HEK293 (cell line): Measurements from ENCODE around the gene LUC7L2.

Experiments
- GLI4 ChIP-seq: fragments of 450-650 bp; formaldehyde crosslinking; IDR thresholded peaks from 2 replicates; pipeline ENCODE4 v1.5.1; 2016; ENCODE audit warnings: missing biosample characterization, missing genetic modification characterization
- HOXC10 ChIP-seq: sonication (generic); formaldehyde crosslinking; IDR thresholded peaks from 2 replicates; pipeline ENCODE4 v1.8.1; 2023; ENCODE audit warnings: mild to moderate bottlenecking, missing genetic modification reagents
- KLF10 ChIP-seq: fragments of 450-650 bp; IDR thresholded peaks from 2 replicates; pipeline ENCODE4 v1.5.1; 2018; ENCODE audit warnings: missing biosample characterization, mild to moderate bottlenecking, missing genetic modification characterization
- OVOL3 ChIP-seq: fragments of 450-650 bp; formaldehyde crosslinking; IDR thresholded peaks from 2 replicates; pipeline ENCODE4 v1.5.1; 2016; ENCODE audit warnings: missing biosample characterization, missing genetic modification characterization
- RBAK ChIP-seq: fragments of 450-650 bp; formaldehyde crosslinking; IDR thresholded peaks from 2 replicates; pipeline ENCODE4 v1.5.1; 2016; ENCODE audit warnings: missing biosample characterization, missing genetic modification characterization
- SP7 ChIP-seq: fragments of 450-650 bp; formaldehyde crosslinking; IDR thresholded peaks from 2 replicates; pipeline ENCODE4 v1.5.1; 2016; ENCODE audit warnings: missing biosample characterization, missing genetic modification characterization
- YY1 ChIP-seq: fragments of 450-650 bp; formaldehyde crosslinking; IDR thresholded peaks from 2 replicates; pipeline ENCODE4 v1.5.1; 2018; ENCODE audit warnings: missing biosample characterization, missing genetic modification characterization
- YY2 ChIP-seq: fragments of 450-650 bp; formaldehyde crosslinking; IDR thresholded peaks from 2 replicates; pipeline ENCODE4 v1.5.1; 2016; ENCODE audit warnings: missing biosample characterization, missing genetic modification characterization
- ZBTB48 ChIP-seq: fragments of 450-650 bp; formaldehyde crosslinking; IDR thresholded peaks from 2 replicates; pipeline ENCODE4 v1.5.1; 2016; ENCODE audit warnings: missing biosample characterization, missing genetic modification characterization
- ZFP69B ChIP-seq: fragments of 450-650 bp; formaldehyde crosslinking; IDR thresholded peaks from 2 replicates; pipeline ENCODE4 v1.5.1; 2016; ENCODE audit warnings: missing biosample characterization, missing genetic modification characterization
- ZNF132 ChIP-seq: fragments of 450-650 bp; formaldehyde crosslinking; IDR thresholded peaks from 2 replicates; pipeline ENCODE4 v1.5.1; 2017; ENCODE audit warnings: missing biosample characterization, missing genetic modification characterization, borderline replicate concordance
- ZNF174 ChIP-seq: fragments of 450-650 bp; formaldehyde crosslinking; IDR thresholded peaks from 2 replicates; pipeline ENCODE4 v1.5.0; 2017; ENCODE audit warnings: missing biosample characterization, mild to moderate bottlenecking, missing genetic modification characterization
- ZNF184 ChIP-seq: fragments of 450-650 bp; IDR thresholded peaks from 2 replicates; pipeline ENCODE4 v1.5.1; 2018; ENCODE audit warnings: missing biosample characterization, mild to moderate bottlenecking, missing genetic modification characterization
- ZNF2 ChIP-seq: fragments of 450-650 bp; formaldehyde crosslinking; IDR thresholded peaks from 2 replicates; pipeline ENCODE4 v1.5.1; 2016; ENCODE audit warnings: missing biosample characterization, missing genetic modification characterization
- ZNF202 ChIP-seq: fragments of 450-650 bp; formaldehyde crosslinking; IDR thresholded peaks from 2 replicates; pipeline ENCODE4 v1.5.1; 2016; ENCODE audit warnings: missing biosample characterization, missing genetic modification characterization, borderline replicate concordance
- ZNF221 ChIP-seq: fragments of 450-650 bp; formaldehyde crosslinking; IDR thresholded peaks from 2 replicates; pipeline ENCODE4 v1.5.1; 2017; ENCODE audit warnings: missing biosample characterization, missing genetic modification characterization, borderline replicate concordance
- ZNF23 ChIP-seq: fragments of 450-650 bp; formaldehyde crosslinking; IDR thresholded peaks from 2 replicates; pipeline ENCODE4 v1.5.1; 2016; ENCODE audit warnings: missing biosample characterization, missing genetic modification characterization, borderline replicate concordance
- ZNF274 ChIP-seq, 2 experiments: fragments of 200-500 bp in 1 of 2; fragments of 450-650 bp in 1 of 2; sonication (Bioruptor generic) in 1 of 2; formaldehyde crosslinking in 1 of 2; IDR thresholded peaks; 2 replicates each; pipeline versions ENCODE4 v1.5.1 to v1.6.1; 2014 to 2016; ENCODE audit warnings: borderline replicate concordance in 1 of 2, inconsistent platforms in 1 of 2, low read length in 1 of 2, missing biosample characterization in 1 of 2, missing genetic modification characterization in 1 of 2
- ZNF37A ChIP-seq: fragments of 450-650 bp; IDR thresholded peaks from 2 replicates; pipeline ENCODE4 v1.5.1; 2018; ENCODE audit warnings: missing biosample characterization, missing genetic modification characterization
- ZNF391 ChIP-seq: fragments of 450-650 bp; formaldehyde crosslinking; IDR thresholded peaks from 2 replicates; pipeline ENCODE4 v1.5.1; 2016; ENCODE audit warnings: low read depth, missing biosample characterization, missing genetic modification characterization, borderline replicate concordance
- ZNF473 ChIP-seq: fragments of 450-650 bp; formaldehyde crosslinking; IDR thresholded peaks from 2 replicates; pipeline ENCODE4 v1.5.1; 2017; ENCODE audit warnings: missing biosample characterization, missing genetic modification characterization
- ZNF501 ChIP-seq: fragments of 450-650 bp; formaldehyde crosslinking; IDR thresholded peaks from 2 replicates; pipeline ENCODE4 v1.5.1; 2016; ENCODE audit warnings: missing biosample characterization, missing genetic modification characterization
- ZNF510 ChIP-seq: fragments of 450-650 bp; formaldehyde crosslinking; IDR thresholded peaks from 2 replicates; pipeline ENCODE4 v1.5.1; 2018; ENCODE audit warnings: mild to moderate bottlenecking, missing genetic modification characterization, missing biosample characterization; ENCODE audit not compliant: insufficient replicate concordance
- ZNF560 ChIP-seq: fragments of 450-650 bp; formaldehyde crosslinking; IDR thresholded peaks from 2 replicates; pipeline ENCODE4 v1.5.1; 2017; ENCODE audit warnings: missing biosample characterization, missing genetic modification characterization, borderline replicate concordance
- ZNF585B ChIP-seq: fragments of 450-650 bp; formaldehyde crosslinking; IDR thresholded peaks from 2 replicates; pipeline ENCODE4 v1.5.1; 2016; ENCODE audit warnings: missing biosample characterization, missing genetic modification characterization
- ZNF623 ChIP-seq: fragments of 450-650 bp; formaldehyde crosslinking; IDR thresholded peaks from 2 replicates; pipeline ENCODE4 v1.5.1; 2016; ENCODE audit warnings: missing biosample characterization, missing genetic modification characterization
- ZNF843 ChIP-seq: fragments of 450-650 bp; formaldehyde crosslinking; IDR thresholded peaks from 2 replicates; pipeline ENCODE4 v1.5.1; 2016; ENCODE audit warnings: missing biosample characterization, missing genetic modification characterization
- TF ChIP-seq, protein P1 (sequence below): fragments of 450-650 bp; formaldehyde crosslinking; IDR thresholded peaks from 2 replicates; pipeline ENCODE4 v1.5.1; 2016; ENCODE audit warnings: missing biosample characterization, missing genetic modification characterization, low read depth
- TF ChIP-seq, protein P2 (sequence below): fragments of 450-650 bp; formaldehyde crosslinking; IDR thresholded peaks from 2 replicates; pipeline ENCODE4 v1.5.1; 2016; ENCODE audit warnings: missing biosample characterization, missing genetic modification characterization
- TF ChIP-seq, protein P3 (sequence below): fragments of 450-650 bp; formaldehyde crosslinking; IDR thresholded peaks from 2 replicates; pipeline ENCODE4 v1.5.1; 2016; ENCODE audit warnings: missing biosample characterization, missing genetic modification characterization
- TF ChIP-seq, protein P4 (sequence below): fragments of 450-650 bp; formaldehyde crosslinking; optimal IDR thresholded peaks from 2 replicates; pipeline ENCODE3; 2016; ENCODE audit warnings: missing biosample characterization, mild to moderate bottlenecking, missing genetic modification characterization
- TF ChIP-seq, protein P5 (sequence below): fragments of 450-650 bp; formaldehyde crosslinking; IDR thresholded peaks from 2 replicates; pipeline ENCODE4 v1.5.1; 2016; ENCODE audit warnings: missing biosample characterization, missing genetic modification characterization, borderline replicate concordance

LUC7L2 gene

DNA sequence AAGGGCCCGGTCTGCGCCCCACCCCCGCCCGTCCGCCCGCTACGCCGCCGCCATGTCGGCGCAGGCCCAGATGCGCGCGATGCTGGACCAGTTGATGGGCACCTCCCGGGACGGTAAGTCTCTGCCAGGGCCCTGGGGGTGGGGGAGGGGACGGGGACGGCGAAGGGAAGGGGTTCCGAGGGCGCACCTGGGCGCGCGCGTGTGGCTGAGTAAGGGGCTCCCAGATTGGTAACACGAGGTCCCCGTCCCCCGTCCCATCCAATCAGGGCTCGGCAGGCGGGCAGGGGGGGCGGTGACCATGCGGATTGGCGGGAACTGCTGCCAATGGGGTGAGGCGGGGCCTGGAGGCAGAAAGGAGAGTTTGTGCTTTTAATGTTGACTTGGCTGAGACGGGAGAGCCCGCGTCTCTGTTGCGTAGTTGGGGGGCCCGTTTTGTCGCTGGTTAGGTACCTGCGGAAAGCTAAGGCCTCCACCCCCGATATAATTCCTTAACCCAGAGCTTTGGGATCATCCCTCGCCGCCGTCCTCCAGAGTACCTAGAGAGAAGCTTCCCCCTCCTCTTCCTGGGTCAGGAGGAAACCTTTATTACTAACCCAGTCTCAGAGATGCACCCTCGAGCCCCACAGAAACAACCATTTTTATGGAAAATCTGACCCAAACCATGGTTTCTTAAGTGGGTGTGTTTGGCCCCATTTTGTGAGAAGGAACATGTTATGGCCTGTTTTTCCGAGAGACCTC lies 685 bp downstream of the LUC7L2 start (continued):
- TF ChIP-seq, protein P1, sequence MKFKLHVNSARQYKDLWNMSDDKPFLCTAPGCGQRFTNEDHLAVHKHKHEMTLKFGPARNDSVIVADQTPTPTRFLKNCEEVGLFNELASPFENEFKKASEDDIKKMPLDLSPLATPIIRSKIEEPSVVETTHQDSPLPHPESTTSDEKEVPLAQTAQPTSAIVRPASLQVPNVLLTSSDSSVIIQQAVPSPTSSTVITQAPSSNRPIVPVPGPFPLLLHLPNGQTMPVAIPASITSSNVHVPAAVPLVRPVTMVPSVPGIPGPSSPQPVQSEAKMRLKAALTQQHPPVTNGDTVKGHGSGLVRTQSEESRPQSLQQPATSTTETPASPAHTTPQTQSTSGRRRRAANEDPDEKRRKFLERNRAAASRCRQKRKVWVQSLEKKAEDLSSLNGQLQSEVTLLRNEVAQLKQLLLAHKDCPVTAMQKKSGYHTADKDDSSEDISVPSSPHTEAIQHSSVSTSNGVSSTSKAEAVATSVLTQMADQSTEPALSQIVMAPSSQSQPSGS (tag by site-specific recombination): no peak
- TF ChIP-seq ZNF132 (tag by site-specific recombination): no peak
- TF ChIP-seq SP7: no peak
- no peak for TF ChIP-seq GLI4 (tag by site-specific recombination)
- no peak for TF ChIP-seq ZFP69B
- peak; percentile 47; the same call in 1 of the 2 replicates for TF ChIP-seq YY2 (tag by site-specific recombination)
- TF ChIP-seq, protein P2, sequence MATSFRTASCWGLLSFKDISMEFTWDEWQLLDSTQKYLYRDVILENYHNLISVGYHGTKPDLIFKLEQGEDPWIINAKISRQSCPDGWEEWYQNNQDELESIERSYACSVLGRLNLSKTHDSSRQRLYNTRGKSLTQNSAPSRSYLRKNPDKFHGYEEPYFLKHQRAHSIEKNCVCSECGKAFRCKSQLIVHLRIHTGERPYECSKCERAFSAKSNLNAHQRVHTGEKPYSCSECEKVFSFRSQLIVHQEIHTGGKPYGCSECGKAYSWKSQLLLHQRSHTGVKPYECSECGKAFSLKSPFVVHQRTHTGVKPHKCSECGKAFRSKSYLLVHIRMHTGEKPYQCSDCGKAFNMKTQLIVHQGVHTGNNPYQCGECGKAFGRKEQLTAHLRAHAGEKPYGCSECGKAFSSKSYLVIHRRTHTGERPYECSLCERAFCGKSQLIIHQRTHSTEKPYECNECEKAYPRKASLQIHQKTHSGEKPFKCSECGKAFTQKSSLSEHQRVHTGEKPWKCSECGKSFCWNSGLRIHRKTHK (tag by site-specific recombination): no peak
- TF ChIP-seq, protein P3, sequence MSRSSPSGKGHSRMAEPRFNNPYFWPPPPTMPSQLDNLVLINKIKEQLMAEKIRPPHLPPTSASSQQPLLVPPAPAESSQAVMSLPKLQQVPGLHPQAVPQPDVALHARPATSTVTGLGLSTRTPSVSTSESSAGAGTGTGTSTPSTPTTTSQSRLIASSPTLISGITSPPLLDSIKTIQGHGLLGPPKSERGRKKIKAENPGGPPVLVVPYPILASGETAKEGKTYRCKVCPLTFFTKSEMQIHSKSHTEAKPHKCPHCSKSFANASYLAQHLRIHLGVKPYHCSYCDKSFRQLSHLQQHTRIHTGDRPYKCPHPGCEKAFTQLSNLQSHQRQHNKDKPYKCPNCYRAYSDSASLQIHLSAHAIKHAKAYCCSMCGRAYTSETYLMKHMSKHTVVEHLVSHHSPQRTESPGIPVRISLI (tag by site-specific recombination): no peak
- no peak for TF ChIP-seq ZNF202
- no peak for TF ChIP-seq ZNF274 (IDR thresholded peaks at IDR 0.05; ENCODE audit: low read length)
- TF ChIP-seq ZNF274 (tag by site-specific recombination; IDR thresholded peaks at IDR 0.05; ENCODE audit: borderline replicate concordance): no peak
- TF ChIP-seq ZNF184 (tag by site-specific recombination): no peak
- TF ChIP-seq YY1 (tag by site-specific recombination): peak; percentile 82; the same call in 1 of the 2 replicates
- no peak for TF ChIP-seq ZNF23
- TF ChIP-seq OVOL3 (tag by site-specific recombination): no peak
- TF ChIP-seq ZNF623 (tag by site-specific recombination): no peak
- TF ChIP-seq ZNF473 (tag by site-specific recombination): no peak
- TF ChIP-seq ZNF37A (tag by site-specific recombination): no peak
- TF ChIP-seq ZNF510 (tag by site-specific recombination): no peak
- TF ChIP-seq, protein P4, sequence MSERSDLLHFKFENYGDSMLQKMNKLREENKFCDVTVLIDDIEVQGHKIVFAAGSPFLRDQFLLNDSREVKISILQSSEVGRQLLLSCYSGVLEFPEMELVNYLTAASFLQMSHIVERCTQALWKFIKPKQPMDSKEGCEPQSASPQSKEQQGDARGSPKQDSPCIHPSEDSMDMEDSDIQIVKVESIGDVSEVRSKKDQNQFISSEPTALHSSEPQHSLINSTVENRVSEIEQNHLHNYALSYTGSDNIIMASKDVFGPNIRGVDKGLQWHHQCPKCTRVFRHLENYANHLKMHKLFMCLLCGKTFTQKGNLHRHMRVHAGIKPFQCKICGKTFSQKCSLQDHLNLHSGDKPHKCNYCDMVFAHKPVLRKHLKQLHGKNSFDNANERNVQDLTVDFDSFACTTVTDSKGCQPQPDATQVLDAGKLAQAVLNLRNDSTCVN (tag by site-specific recombination): no peak
- no peak for TF ChIP-seq ZNF843 (tag by site-specific recombination)
- TF ChIP-seq ZNF2 (tag by site-specific recombination): no peak
- no peak for TF ChIP-seq ZNF391
- peak; percentile 84 for TF ChIP-seq ZBTB48 (tag by site-specific recombination)
- TF ChIP-seq ZNF560 (tag by site-specific recombination): no peak
- TF ChIP-seq ZNF174 (tag by site-specific recombination): no peak
- TF ChIP-seq ZNF221 (tag by site-specific recombination): no peak
- no peak for TF ChIP-seq HOXC10 (CRISPR knock-in tag)
- TF ChIP-seq ZNF585B: no peak
- TF ChIP-seq, protein P5, sequence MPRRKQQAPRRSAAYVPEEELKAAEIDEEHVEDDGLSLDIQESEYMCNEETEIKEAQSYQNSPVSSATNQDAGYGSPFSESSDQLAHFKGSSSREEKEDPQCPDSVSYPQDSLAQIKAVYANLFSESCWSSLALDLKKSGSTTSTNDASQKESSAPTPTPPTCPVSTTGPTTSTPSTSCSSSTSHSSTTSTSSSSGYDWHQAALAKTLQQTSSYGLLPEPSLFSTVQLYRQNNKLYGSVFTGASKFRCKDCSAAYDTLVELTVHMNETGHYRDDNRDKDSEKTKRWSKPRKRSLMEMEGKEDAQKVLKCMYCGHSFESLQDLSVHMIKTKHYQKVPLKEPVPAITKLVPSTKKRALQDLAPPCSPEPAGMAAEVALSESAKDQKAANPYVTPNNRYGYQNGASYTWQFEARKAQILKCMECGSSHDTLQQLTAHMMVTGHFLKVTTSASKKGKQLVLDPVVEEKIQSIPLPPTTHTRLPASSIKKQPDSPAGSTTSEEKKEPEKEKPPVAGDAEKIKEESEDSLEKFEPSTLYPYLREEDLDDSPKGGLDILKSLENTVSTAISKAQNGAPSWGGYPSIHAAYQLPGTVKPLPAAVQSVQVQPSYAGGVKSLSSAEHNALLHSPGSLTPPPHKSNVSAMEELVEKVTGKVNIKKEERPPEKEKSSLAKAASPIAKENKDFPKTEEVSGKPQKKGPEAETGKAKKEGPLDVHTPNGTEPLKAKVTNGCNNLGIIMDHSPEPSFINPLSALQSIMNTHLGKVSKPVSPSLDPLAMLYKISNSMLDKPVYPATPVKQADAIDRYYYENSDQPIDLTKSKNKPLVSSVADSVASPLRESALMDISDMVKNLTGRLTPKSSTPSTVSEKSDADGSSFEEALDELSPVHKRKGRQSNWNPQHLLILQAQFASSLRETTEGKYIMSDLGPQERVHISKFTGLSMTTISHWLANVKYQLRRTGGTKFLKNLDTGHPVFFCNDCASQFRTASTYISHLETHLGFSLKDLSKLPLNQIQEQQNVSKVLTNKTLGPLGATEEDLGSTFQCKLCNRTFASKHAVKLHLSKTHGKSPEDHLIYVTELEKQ (tag by site-specific recombination): no peak
- TF ChIP-seq RBAK (tag by site-specific recombination): no peak
- no peak for TF ChIP-seq ZNF501 (tag by site-specific recombination)
- TF ChIP-seq KLF10 (tag by site-specific recombination): 0 out of 2 replicates have a peak, but pooled peaks have one; percentile 27
